AG10803 (cell line): Measurements from ENCODE around the gene TMEM63C.

Source experiments
- DNase-seq: peaks from one replicate; pipeline ENCODE4 v3.0.0; 2010; ENCODE audit warnings: low read depth
- H3K4me3 ChIP-seq: 2 replicates; pipeline ENCODE4 v1.5.1; 2011; ENCODE audit warnings: mild to moderate bottlenecking, low read length, control low read depth
- CTCF ChIP-seq: conservative IDR thresholded peaks from 2 replicates; pipeline ENCODE4 v1.5.1; 2011; ENCODE audit warnings: mild to moderate bottlenecking, low read length, control low read depth, inconsistent platforms

The TMEM63C gene

GRCh38 chr14:77272261-77272660, 90.7 kb downstream of the TMEM63C start:
- TF ChIP-seq CTCF: no peak
- no peak for DNase-seq
- no peak overlapping the region for H3K4me3 ChIP-seq

GRCh38 chr14:77273796-77274195, 92.2 kb downstream of the TMEM63C start:
- DNase-seq: no peak
- TF ChIP-seq CTCF: no peak
- no peak overlapping the region for H3K4me3 ChIP-seq

DNA sequence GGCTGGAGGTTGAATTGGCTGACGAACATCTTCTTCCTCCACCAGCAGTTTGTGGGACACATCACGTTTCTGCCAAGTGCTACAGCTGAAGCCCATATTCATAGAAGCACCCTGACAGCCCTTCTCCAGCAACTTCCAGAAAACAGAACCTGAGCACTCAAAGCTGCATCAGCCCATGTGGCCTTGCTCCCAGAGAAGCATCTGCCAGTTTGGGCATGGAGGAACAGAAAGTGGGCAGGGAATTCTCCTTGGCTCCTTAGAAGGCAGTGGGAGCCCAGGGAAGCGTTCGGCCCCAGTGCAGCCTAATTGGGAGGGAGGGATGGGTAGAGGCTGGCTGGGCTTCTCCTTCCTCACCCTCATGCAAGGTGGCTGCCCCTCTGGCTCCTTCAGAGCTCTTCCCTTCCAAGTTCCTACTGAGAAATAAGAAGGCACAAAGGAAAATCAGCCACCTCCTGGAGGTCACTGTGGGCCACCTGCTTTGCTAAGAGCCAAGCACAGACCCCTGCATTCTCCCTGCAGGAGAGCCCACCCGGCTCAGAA, 93.5 kb downstream of the TMEM63C start:
- no peak for DNase-seq
- no peak for TF ChIP-seq CTCF
- no peak overlapping the region for H3K4me3 ChIP-seq

- DNase-seq: no peak
- no peak for TF ChIP-seq CTCF
- H3K4me3 ChIP-seq: no peak overlapping the region
Observed at GRCh38 chr14:77275601-77276017, 94.0 kb downstream of the TMEM63C start.

GRCh38 chr14:77276295-77276935, 94.8 kb downstream of the TMEM63C start:
- no peak for DNase-seq
- TF ChIP-seq CTCF: no peak
- H3K4me3 ChIP-seq: no peak overlapping the region

DNA sequence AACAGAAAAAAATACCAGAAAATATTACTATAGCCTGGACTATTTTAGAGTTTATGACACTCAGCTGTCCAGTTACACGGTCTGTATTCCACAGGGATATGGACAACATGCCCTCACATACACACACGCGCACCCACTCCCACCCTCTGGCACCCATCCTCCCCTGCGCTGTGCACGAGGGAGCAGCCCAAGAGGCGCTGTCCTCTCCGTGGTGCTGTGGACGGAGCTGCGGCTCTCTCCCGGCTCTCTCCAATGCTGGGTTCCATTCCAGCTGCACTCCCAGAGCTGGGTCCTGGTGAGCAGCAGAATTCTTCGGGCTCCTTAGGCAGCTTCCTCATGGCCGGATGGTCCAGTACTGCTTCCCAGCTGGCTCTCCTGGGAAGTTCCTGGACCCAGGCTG, 95.4 kb downstream of the TMEM63C start:
- no peak for TF ChIP-seq CTCF
- DNase-seq: no peak
- no peak overlapping the region for H3K4me3 ChIP-seq

DNA sequence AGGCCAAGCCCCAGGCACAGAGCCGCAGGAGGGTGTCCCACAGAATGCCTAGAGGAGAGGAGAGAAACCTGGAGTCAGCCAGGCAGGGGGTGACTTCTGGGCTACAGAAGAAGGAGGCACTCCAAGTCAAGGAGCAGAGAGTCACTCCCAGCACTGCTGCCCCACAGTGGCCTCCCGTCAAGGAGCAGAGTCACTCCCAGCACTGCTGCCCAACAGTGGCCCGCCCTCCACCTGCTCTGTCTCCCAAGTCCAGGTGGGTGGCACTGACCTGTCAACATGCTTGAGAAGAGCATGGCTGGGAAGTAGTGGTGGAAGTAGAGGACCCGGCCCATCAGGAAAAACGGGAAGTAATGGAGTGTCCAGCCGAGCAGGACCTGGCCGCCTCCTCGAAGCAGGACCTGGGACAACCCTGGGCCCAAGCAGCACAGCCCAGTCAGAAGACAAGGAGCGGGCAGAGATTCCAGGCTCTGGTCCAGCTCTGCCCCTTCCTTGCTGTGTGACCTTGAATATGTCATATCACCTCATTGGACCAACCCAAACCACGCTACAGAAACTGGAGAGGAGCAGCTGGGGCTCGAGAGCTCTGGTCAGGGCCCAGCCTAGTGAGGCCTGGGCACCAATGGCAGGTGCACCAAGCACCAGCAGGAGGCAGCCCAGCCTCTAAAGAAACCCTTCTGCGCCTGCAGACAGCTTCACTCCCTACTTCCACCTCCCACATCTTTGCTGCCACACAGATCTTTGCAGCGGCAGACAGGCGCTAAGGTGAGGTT, 97.0 kb downstream of the TMEM63C start:
- no peak for TF ChIP-seq CTCF
- no peak for DNase-seq

More for the DNA sequence above, 97.0 kb downstream of the TMEM63C start:
- H3K4me3 ChIP-seq: no peak overlapping the region
